HG03460 (cell line): Measurements from ENCODE around the gene UBE2J2.
"Not testable (repeated sequence)": the region's sequence is repeated elsewhere in the genome, so short reads cannot be mapped to it uniquely, and the experiment has no call there.

Source experiments
- ATAC-seq: cut with Tn5 transposase; IDR thresholded peaks from one replicate; pipeline ENCODE4 v1.9.1; 2021; ENCODE audit not compliant: unreplicated experiment

UBE2J2 gene

DNA sequence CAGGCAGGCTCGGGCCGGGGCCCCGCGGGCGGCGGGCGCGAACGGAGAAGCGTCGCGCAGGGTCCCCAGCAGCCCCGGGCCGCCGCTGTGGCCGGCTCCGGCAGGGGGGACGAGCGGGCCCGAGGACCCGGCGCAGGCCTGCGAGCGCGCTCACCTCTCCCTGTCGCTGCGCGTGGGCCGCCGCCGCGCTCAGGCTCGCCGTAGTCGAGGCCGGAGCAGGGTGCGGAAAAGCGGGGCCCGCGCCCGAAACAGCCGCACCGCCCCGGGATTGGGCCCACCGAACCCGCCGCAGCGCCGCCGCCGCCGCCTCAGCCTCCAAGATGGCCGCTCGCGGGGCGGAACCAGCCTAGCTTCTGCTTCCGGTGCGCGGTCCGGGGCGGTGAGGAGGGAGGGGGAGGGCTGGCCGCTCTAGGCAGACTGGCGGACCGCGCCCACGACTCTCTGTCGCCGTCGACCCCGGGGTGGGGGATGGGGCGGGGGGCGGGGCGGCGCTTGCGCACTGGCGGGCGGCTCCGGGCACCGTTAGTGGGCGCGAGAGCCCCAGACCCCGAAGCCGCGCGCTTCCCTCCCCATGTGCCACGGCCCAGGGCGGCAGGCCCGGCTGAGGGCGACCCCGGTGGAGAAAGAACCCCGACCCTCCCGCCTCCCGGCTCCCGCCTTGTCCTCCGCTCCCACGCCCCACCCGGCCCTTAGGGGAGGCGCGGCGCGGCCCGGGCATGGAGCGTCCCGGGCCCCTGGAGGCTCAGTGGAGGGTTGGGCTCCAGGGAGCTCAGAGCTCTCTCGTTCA, at the start of gene UBE2J2:
UBE2J2 (minus strand) TSS at position 343 of the 787 bp plus-strand sequence. CDS start 5,862 bp downstream, outside the sequence.
- ATAC-seq, result peak; percentile 77

DNA sequence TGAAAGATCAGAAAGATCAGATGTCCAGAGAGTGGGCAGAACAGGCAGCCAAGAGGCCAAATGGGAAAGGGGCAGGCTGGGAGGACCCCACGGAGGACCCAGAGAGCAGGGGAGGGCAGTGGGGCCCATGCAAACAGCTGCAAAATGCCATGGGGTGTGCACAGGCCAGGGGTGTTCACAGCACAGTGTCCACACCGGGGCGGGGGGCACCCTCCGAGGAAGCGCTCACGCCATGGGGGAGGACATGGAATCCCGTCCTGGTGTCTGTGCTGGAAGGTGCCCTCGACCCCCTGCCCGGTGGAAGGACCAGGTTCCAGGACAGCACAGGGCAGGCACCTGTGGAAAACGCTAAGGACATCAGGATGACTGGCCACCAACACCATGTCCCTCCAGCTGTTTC, 49.3 kb upstream of the UBE2J2 start:
- no peak for ATAC-seq

DNA sequence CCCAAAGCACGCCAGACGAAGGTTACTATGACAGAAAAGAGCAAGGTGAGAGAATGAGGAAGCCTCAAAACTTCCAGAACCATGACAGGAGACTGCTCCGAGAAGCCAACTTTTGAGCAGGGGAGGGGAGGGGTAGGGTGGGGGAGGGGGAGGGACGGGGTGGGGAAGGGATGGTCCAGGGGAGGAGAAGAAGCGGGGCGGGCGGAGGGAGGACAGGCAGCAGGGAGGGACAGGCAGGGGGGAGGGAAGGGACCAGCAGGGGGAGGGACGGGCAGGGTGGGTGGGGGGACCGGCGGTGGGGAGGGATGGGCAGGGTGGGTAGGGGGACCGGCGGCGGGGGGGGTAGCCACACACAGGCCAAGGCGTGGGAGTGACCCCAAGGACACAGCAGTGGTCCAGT, 48.8 kb upstream of the UBE2J2 start:
- no peak for ATAC-seq

DNA sequence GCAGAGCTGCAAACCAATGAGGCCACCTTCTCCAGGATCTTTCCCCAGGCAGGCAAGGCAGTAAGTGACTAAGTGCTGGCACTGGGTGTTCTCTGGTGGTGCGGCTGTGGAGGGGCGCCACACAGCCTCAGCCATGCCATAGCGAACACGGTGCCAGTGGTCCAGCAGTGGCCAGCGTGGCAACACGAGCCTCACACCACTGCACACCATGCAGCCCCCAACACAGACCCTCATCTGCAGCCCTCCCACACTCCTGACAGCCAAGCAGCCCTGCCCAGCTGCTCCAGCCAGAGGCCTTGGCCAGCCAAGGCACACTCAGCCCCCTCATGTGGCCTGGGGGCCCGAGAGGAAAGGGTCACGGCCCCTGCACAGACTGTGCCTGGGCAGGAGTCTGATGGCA, 47.8 kb upstream of the UBE2J2 start:
- no peak for ATAC-seq

DNA sequence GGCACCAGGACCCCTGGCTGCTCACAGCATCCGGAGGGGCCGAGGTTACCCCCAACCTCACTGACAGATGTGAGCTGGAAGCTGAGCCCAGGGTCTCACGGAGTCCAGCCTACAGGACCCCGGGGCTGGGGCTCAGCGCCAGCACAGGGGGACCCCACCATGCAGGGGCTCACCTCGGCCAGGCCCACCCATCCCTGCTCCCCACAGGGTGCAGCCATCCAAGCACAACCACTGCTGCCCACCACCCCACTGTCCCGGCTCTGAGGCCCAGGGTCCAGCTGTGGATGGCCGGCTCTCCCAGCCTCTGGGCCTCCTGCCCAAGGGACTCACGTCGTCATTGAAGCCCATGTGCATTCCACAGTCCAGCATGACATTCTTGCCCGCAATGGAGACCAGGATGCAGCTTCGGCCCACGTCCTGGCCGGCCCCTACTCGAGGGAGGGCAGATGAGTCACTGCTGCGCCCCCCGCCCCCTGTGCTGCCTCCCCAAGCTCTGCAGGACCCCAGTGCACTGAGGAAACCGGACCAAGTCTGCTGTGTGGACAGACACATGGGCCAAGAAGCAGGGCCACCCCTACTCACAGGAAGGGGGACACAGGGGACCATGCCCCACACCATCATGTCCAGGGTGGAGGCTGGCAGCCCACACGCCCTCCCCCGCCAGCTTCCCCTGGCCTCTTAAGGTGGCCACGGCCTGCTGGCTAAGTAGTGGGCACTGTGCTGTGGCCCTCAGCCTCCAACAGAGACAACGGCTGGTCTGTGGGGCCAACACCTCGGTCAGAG, 47.2 kb upstream of the UBE2J2 start:
- ATAC-seq, result no peak

DNA sequence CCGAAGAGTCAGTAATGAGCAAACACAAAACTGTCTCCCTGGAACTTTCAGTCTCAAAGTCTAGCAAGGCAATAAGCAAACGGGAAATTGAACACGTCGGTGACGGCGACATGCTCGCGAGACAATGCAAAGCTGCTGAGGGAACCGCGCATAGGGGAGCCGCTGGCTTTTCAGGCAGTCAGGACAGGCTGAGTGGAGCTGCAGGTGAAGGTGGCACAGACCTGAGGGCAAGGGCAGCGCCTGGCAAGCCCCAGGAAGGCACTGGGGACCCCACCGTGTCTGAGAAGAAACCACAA, 45.9 kb upstream of the UBE2J2 start:
- no peak for ATAC-seq

DNA sequence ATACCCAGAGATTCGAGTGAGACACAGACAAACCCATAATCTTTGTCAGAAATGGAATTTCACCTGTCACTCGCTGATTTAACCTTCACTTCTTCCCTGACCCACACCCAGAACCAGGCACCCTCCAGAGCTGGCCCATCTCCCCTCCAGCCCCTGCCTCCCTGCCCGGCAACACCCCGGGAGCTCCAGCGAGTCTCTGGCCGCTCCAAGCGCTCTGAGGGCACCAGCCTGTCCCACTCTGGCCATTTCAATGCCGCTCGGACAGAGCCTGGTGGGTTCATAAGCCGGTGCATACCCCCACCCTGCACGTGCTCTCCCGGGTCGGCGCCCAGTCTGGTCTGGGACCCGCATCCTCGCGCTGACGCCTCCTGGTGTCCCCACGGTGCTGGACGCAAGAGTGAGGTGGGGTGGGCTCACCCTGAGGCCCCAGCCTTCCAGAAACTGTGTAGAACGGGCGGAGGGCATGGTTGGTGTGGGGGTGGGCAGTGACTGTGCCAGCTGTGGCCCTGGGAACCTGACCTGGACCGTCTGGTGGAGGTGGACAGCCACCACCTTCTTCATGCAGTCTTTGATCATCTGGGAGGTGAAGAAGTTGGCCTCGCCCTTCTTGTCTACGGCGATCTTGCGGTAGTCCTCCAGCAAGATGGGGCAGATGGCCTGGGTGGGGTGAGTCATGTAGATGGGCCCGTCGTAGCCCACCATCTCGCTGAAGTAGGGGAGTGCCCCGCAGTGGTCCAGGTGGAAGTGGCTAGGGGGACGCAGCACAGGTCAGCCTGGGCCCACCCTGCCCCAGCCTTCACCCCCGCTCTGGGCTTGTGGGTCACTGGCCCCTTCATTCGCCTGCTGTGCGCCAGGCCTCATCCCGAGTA, 45.4 kb upstream of the UBE2J2 start:
- no peak for ATAC-seq

DNA sequence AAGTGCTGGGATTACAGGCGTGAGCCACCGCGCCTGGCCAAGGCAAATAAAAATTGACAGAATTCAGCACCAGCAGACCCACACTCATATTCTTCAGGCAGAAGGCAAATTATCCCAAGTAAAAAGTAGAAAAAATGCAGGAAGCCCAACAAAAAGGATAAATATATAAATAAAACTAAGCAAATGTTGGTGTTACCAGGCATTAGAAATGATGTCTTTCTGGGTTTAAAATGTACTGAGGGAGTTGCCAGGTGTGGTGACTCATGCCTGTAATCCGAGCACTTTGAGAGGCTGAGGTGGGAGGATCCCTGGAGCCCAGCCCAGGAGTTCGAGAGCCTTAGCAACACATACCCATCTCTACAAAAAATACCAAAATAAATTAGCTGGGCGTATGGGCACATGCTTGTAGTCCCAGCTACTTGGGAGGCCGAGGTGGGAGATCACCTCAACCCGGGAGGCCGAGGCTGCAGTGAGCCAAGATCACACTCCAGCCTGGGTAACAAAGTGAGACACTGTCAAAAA, 44.5 kb upstream of the UBE2J2 start:
- ATAC-seq, result no peak

DNA sequence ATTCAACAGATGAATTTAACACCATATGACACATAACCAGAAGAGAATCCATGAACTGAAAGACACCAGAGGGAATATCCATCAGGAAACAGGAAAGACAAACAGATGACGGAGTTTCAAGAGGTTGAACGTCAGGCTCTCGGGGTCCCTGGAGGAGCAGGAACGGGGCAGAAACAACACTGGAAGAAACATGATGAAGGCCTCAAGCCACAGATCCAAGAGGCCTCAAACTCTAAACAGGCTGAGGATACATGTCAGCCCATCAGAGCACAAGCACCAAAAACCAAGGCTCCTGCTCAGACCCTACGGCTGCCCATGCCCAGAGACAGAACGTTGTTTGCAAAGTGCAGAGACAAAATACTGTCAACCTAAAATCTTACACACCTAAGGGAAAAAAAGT, 43.8 kb upstream of the UBE2J2 start:
- ATAC-seq, result no peak

DNA sequence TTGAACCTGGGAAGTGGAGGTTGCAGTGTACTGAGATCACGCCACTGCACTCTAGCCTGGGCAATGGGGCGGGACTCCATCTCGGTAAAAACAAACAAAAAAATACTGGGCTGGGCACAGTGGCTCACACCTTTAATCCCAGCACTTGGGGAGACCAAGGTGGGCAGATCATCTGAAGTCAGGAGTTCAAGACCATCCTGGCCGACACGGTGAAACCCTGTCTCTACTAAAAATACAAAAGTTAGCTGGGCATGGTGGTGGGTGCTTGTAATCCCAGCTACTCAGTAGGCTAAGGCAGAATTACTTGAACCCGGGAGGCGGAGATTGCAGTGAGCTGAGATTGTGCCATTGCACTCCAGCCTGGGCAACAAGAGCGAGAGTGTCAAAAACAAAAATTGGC, 42.5 kb upstream of the UBE2J2 start:
- ATAC-seq, result not testable (repeated sequence)

DNA sequence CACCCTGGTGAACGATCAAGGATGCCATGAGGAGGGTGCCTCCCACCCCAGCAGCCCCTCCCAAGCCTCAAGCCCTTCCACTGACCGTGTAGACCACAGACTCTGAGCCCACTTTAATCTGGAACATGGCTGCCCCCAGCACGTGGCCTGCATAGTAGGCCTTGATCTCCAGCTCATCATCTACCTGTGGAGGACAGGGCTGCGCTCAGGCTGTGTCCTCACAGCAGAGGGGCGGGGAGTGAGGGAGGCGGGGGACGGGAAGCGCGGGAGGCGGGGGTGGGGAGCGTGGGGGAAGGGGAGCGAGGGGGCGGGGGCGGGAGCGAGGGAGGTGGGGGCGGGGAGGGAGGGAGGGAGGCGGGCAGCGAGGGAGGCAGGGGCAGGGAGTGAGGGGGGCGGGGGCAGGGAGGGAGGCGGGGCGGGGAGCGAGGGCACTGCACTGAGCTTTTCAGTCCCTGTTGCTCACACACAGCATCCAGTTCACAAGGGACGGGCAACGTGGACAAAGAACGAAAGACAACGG, 41.8 kb upstream of the UBE2J2 start:
- no peak for ATAC-seq

DNA sequence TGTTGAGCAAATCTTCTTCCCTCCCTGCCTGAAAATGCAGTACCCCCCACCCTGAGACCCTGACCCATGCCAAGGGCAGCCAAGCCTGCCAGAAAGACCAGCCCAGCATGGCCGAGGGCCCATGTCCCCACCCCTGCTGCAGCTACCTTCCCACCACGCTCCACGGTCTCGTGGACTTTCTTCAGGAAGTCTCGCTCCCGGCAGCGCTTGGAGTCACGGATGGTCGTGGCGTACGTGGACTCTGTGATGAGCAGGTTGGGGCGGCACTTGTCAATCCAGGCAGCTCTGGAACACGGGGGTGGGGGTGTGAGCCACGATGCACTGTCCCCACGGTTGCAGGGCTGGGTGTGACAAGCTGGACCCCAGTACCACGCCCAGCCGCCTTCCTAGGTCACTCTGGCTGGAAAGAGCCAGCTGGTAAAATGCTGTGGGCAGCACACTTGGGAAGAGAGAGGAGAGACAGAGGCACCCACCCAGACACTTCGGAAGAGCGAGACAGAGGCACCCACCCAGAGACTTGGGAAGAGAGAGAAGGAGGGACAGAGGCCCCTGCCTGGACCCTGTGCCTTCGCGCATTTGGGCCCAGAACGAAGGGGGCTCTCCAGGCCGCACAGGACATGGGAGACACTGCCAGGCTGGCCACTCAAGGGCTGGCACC, 41.2 kb upstream of the UBE2J2 start:
- ATAC-seq, result no peak

DNA sequence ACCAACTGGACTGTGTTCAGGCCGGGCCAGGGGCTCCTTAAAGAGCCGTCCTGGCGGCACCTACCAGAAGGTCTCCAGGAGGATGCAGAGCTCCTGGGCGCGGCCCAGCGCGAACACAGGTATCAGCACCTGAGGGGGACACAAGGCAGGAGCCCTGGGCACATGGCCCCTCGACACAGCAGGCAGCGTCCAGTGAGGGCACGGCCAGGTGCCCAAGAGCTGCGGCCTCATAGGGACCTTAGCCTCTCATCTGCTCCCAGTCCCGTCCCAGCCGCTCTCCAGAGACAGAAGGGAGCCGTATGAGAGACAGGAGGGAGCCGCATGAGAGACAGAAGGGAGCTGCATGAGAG, 40.6 kb upstream of the UBE2J2 start:
- ATAC-seq, result no peak

DNA sequence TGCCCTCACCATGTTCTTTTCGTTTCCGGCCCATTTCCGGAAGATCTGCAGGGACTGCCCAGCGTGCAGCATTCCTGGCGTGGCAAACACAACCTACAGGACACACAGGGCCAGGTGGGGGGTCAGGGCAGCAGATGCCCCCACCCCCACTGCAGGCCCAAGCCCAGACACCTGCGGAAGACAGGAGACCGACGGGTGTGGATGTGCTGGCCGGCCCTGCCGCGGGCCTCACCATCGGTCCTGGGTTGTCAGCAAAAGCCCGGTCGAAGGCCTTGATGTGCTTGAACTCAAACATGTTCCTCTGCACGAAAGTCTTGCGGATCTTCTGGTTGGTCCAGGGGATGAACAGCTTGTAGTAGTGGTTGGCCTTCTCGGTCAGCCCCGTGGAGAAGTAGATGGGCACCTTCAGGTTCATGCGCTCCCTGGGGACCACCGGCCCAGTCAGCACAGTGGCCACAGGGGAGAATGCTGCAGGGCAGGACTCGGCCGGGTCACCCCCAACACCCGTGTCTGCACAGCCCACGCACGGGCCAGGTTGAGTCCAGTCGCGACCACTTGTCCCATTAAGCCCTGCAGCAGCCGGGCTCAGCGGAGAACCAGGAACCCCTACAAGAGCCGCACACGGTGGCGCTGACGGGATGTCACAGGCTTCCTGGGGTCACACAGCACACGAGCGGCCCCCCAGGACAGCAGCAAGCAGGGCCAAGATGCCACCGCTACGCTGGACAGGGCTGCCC, 40.0 kb upstream of the UBE2J2 start:
- no peak for ATAC-seq

DNA sequence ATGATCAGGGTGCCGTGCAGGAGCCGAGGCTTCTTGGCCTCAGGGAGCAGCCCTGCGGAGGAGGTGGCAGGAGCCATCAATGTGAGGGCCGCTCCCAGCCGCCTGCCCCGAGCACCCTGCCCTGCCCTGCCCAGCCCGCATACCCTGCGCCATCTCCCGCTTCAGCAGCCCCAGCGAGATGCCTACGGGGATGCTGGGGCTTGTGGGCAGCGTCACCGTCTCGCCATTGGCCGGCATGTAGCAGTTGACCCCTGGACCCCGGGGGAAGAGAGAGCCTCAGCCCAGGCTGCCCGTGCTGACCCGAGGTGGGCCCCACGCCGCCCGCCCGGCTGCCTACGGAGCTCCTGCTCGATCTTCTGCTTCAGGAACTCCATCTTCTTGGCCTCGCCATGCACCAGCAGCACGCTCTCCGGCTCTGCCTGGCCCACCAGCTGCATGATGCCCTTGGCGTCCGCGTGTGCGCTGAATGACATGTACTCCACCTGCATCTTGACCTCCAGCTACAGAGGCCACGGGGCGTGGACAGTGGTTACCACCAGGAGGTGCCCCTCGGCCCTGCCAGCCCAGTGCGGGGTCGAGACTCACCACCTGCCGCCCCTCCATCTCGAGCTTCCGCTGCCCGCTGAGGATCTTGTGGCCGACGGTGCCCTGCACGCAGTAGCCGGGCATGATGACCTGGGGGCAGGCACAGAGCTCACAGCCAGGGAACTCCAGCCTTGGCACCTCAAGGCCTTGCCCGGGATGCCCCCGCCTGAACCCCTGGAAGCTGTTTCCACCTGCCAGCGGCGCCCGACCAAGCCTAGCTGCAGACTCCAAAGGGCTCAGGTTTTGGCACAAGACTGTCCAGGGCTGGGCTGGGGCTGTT, 39.0 kb upstream of the UBE2J2 start:
- no peak for ATAC-seq

DNA sequence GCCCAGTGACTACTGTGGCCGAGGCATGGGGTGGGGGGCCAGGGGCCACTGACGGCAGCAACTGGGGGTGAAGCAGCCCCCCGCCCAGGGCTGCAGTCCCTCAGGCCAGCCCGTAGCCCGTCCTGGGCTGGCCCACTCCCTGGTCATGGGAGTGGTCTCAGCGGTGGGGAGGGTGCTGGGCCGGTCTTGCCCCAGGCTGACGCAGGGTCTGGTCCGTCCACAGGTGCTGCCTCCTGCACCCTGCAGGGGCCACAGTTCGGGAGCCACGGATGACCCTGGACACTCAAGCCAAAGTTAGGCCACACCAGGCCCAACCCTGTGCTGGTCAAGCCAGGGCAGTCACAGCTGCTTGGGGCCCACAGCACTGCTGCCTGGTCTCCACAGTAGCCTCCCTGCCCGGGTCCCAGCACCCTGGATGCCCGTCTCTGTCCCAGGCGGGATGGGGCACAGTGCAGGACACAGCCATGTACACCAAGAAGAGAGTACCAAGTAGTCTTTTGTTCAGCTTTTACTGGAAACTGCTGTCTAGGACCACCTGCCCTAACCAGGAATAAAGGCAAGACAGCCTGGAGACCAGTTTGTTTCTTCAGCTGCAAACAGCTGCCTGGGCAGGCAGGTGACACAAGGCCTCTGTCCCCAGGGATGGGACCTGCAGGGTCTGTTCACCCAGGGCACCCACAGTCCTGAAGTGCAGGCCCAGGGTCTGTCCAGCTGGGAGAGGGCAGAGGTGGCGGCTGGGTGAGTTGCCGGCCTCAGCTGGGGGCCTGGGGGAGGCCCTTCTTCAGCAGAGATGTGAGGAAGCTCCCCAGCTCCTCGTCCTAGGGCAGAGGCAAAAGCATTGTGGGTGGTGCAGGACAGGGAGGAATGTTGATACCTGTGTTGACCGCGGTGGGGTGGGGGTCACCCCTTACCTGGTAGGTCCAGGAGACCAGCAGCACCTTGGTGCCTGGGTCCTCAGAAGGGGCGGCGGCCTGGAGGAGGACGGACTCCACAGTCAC, 37.8 kb upstream of the UBE2J2 start:
- no peak for ATAC-seq

DNA sequence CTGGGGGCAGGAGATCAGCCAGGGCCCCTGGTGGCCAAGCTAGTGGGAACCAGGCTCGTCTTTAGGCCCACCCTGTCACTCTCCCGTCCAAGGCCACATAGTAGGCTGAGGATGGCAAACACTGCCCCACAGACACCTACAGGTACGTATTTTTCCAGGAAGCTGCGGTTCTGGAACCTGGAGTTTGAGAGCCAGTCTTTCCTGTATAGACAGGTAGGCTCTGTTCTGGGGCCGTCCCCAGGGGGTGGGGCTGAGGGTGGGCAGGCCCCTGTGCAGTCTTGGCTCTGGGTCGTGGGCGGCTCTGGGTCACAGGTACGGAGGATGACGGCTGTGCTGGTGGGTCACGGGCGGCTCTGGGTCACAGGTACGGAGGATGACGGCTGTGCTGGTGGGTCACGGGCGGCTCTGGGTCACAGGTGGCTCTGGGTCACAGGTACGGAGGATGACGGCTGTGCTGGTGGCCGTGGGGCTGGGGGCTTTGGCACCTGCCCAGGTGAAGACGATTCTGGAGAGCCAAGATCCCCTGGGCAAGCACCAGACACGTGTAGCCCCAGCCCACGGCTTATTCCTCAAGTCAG, 36.9 kb upstream of the UBE2J2 start:
- no peak for ATAC-seq

DNA sequence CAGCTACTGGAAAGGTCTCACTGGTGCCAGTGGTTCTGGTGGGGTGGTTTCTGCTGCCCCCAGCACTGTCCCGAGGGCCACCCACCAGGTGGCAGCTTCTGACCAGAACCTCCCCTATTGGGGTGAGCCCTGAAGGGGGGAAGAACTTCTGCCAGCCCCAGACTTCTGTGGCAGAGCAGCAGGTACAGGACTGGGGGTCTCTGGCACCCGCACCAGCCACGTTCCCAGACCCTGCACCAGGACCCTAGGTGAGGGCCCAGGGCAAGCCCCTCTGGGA, 36.4 kb upstream of the UBE2J2 start:
- no peak for ATAC-seq
